ENCODE measurements around the gene FBXO31. TPM values are rescaled to one million over a fixed set of nuclear protein-coding genes. Genes with fewer than 3 reads are reported as not detected.

The FBXO31 gene
- total and polyA plus RNA-seq, 2 experiments from 2014 or later = 19.3 to 31.0 TPM

GRCh38 chr16:87293990-87294389 lies 89.6 kb downstream of the FBXO31 start:
- in situ Hi-C loops (cut with MboI) = no loop called here
- Histone ChIP-seq H4K20me1 (ENCODE audit: insufficient read depth) (no peaks in the 10 kb centered on the region; the same call in 1 of the 2 replicates), H3K79me2 (ENCODE audit: insufficient read depth) (no peaks in the 10 kb centered on the region), H3K9me2 (ENCODE audit: insufficient read depth) (no peaks in the 10 kb centered on the region), H3F3A (ENCODE audit: insufficient read depth) (no peaks in the 10 kb centered on the region), H3K4me2 (ENCODE audit: unreplicated experiment) (no peak overlapping the region), H3K9me3 (ENCODE audit: low read depth) (no peaks in the 10 kb centered on the region), H2AFZ (no peak overlapping the region), H3K27me3 (replicated peaks; ENCODE audit: insufficient read depth) (no peaks in the 10 kb centered on the region), H3K4me1 (ENCODE audit: insufficient read depth) (no peaks in the 10 kb centered on the region), H3K36me3 (ENCODE audit: low read depth) (no peaks in the 10 kb centered on the region), H3K9ac (no peak overlapping the region), H3K4me3 (no peak overlapping the region), H3K27ac (no peak overlapping the region)
- no peak for DNase-seq
- TF ChIP-seq EZH2phosphoT487 (IDR thresholded peaks at IDR 0.05; ENCODE audit: insufficient read depth, low read depth) (no peak), EZH2 (IDR thresholded peaks at IDR 0.05; ENCODE audit: insufficient read depth, poor library complexity, severe bottlenecking) (no peak)
- 91% methylated on average over 3 of the region's 3 CpGs for WGBS, 2 experiments (ENCODE audit: low coverage in 1 of 2, low lambda C conversion rate in 2 of 2, missing lambda C conversion rate in 2 of 2)

DNA sequence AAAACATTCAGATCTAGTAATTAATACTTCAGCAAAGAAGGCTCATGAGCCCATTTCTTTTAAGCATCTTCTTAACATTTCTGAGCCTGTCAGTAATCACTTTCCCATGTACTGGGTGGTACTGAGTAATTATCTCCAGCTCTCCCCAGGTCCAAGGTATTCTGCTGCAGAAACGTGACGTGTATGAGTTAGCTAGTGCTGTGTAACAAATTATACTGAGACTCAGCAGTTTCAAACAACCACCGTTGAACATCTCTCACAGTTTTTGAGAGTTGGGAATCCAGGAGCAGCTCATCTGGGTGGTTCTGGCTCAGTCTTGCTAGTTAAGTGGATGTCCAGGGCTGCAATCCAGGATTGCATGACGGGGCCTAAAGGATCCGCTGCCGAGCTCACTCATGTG lies 91.6 kb downstream of the FBXO31 start:
- Histone ChIP-seq H3K36me3 (ENCODE audit: low read depth) (no peaks in the 10 kb centered on the region), H4K20me1 (ENCODE audit: insufficient read depth) (no peaks in the 10 kb centered on the region; the same call in 1 of the 2 replicates), H3K79me2 (ENCODE audit: insufficient read depth) (no peaks in the 10 kb centered on the region), H3K4me3 (no peak overlapping the region), H3K27me3 (replicated peaks; ENCODE audit: insufficient read depth) (no peaks in the 10 kb centered on the region), H3K9me3 (ENCODE audit: low read depth) (no peaks in the 10 kb centered on the region), H3K9ac (no peak overlapping the region), H3K27ac (no peak overlapping the region), H3K4me1 (ENCODE audit: insufficient read depth) (no peaks in the 10 kb centered on the region), H3K4me2 (ENCODE audit: unreplicated experiment) (no peak overlapping the region), H2AFZ (no peak overlapping the region), H3F3A (ENCODE audit: insufficient read depth) (no peaks in the 10 kb centered on the region), H3K9me2 (ENCODE audit: insufficient read depth) (no peaks in the 10 kb centered on the region)
- WGBS, 2 experiments (ENCODE audit: low coverage in 1 of 2, low lambda C conversion rate in 2 of 2, missing lambda C conversion rate in 2 of 2) = 86 to 87% methylated on average over 6 of the region's 6 CpGs
- TF ChIP-seq EZH2phosphoT487 (IDR thresholded peaks at IDR 0.05; ENCODE audit: insufficient read depth, low read depth) = no peak
- TF ChIP-seq EZH2 (IDR thresholded peaks at IDR 0.05; ENCODE audit: insufficient read depth, poor library complexity, severe bottlenecking) = no peak
- in situ Hi-C loops (cut with MboI) = no loop called here
- DNase-seq = no peak

GRCh38 chr16:87288753-87289362 lies 94.7 kb downstream of the FBXO31 start:
- Histone ChIP-seq H3K27ac (no peak overlapping the region), H3K36me3 (ENCODE audit: low read depth) (no peaks in the 10 kb centered on the region), H2AFZ (no peak overlapping the region), H3K4me2 (ENCODE audit: unreplicated experiment) (no peak overlapping the region), H3K27me3 (replicated peaks; ENCODE audit: insufficient read depth) (no peaks in the 10 kb centered on the region), H3K9ac (no peak overlapping the region), H3K9me2 (ENCODE audit: insufficient read depth) (no peaks in the 10 kb centered on the region), H3K79me2 (ENCODE audit: insufficient read depth) (no peaks in the 10 kb centered on the region), H3K9me3 (ENCODE audit: low read depth) (no peaks in the 10 kb centered on the region), H3F3A (ENCODE audit: insufficient read depth) (no peaks in the 10 kb centered on the region), H3K4me3 (no peak overlapping the region), H3K4me1 (ENCODE audit: insufficient read depth) (no peaks in the 10 kb centered on the region), H4K20me1 (ENCODE audit: insufficient read depth) (no peaks in the 10 kb centered on the region)
- TF ChIP-seq EZH2 (IDR thresholded peaks at IDR 0.05; ENCODE audit: insufficient read depth, poor library complexity, severe bottlenecking) (no peak), EZH2phosphoT487 (IDR thresholded peaks at IDR 0.05; ENCODE audit: insufficient read depth, low read depth) (no peak)
- in situ Hi-C loops (cut with MboI) = loop anchor here (5.0 kb wide), 1 partner anchor 722 kb away; the partner anchor contains the start of gene FOXC2
- peak; percentile 8 for DNase-seq
- WGBS, 2 experiments (ENCODE audit: low coverage in 1 of 2, low lambda C conversion rate in 2 of 2, missing lambda C conversion rate in 2 of 2) = 24 to 25% methylated on average over 7 of the region's 7 CpGs

- Histone ChIP-seq H3K4me3 (no peak overlapping the region), H3K9me2 (ENCODE audit: insufficient read depth) (no peaks in the 10 kb centered on the region), H2AFZ (no peak overlapping the region), H3K4me2 (ENCODE audit: unreplicated experiment) (no peak overlapping the region), H3K9me3 (ENCODE audit: low read depth) (no peaks in the 10 kb centered on the region), H3K27ac (no peak overlapping the region), H3K36me3 (ENCODE audit: low read depth) (no peaks in the 10 kb centered on the region), H3K9ac (no peak overlapping the region), H4K20me1 (ENCODE audit: insufficient read depth) (no peaks in the 10 kb centered on the region), H3K79me2 (ENCODE audit: insufficient read depth) (no peaks in the 10 kb centered on the region), H3K27me3 (replicated peaks; ENCODE audit: insufficient read depth) (no peaks in the 10 kb centered on the region), H3K4me1 (ENCODE audit: insufficient read depth) (no peaks in the 10 kb centered on the region), H3F3A (ENCODE audit: insufficient read depth) (no peaks in the 10 kb centered on the region)
- WGBS, 2 experiments (ENCODE audit: low coverage in 1 of 2, low lambda C conversion rate in 2 of 2, missing lambda C conversion rate in 2 of 2) = 17 to 21% methylated on average over 3 to 8 of the region's 8 CpGs
- no peak for DNase-seq
- in situ Hi-C loops (cut with MboI) = loop anchor here (5.0 kb wide), 1 partner anchor 720 kb away; the partner anchor contains the start of gene FOXC2
- TF ChIP-seq EZH2phosphoT487 (IDR thresholded peaks at IDR 0.05; ENCODE audit: insufficient read depth, low read depth) = no peak
- TF ChIP-seq EZH2 (IDR thresholded peaks at IDR 0.05; ENCODE audit: insufficient read depth, poor library complexity, severe bottlenecking) = no peak
Measured at GRCh38 chr16:87286839-87287626, 96.5 kb downstream of the FBXO31 start.
